GM19043 (cell line): ENCODE results near the gene PDE4A.
A peak's percentile ranks its signal among the peaks of the same experiment; 100 is the strongest.
"Not testable (repeated sequence)": the region's sequence is repeated elsewhere in the genome, so short reads cannot be mapped to it uniquely, and the experiment has no call there.

Source experiments
- ATAC-seq: cut with Tn5 transposase; IDR thresholded peaks from one replicate; pipeline ENCODE4 v1.9.1; 2021; ENCODE audit warnings: low read depth; ENCODE audit not compliant: unreplicated experiment

The PDE4A gene

GRCh38 chr19:10420444-10421239 lies at the start of gene PDE4A:
Gene PDE4A (plus strand): TSS chr19:10420538. CDS start chr19:10420765, 227 bp downstream.
- no peak for ATAC-seq

- ATAC-seq = no peak
These were observed 47.6 kb upstream of the PDE4A start for GRCh38 chr19:10372690-10373089.

GRCh38 chr19:10374931-10375330 lies 45.4 kb upstream of the PDE4A start:
- ATAC-seq = no peak

- not testable (repeated sequence) for ATAC-seq
These were observed 43.1 kb upstream of the PDE4A start for GRCh38 chr19:10377140-10377640.

GRCh38 chr19:10378124-10378523 lies 42.2 kb upstream of the PDE4A start:
- no peak for ATAC-seq

- peak; percentile 8 for ATAC-seq
These were observed 40.4 kb upstream of the PDE4A start for GRCh38 chr19:10379880-10380312.

- ATAC-seq = peak; percentile 86
These were observed 39.8 kb upstream of the PDE4A start, which contains the start of gene TYK2 for GRCh38 chr19:10380313-10381102. Gene TYK2 (minus strand): TSS chr19:10380572. CDS start chr19:10378406, 2,166 bp downstream.

GRCh38 chr19:10383223-10383499 lies 37.2 kb upstream of the PDE4A start:
- not testable (repeated sequence) for ATAC-seq

- no peak for ATAC-seq
These were observed 35.8 kb upstream of the PDE4A start for GRCh38 chr19:10384580-10384979.

GRCh38 chr19:10388957-10389356 lies 31.4 kb upstream of the PDE4A start:
- no peak for ATAC-seq

- no peak for ATAC-seq
These were observed 30.5 kb upstream of the PDE4A start for GRCh38 chr19:10389863-10390262.

GRCh38 chr19:10390652-10391286 lies 29.6 kb upstream of the PDE4A start:
- ATAC-seq = no peak

GRCh38 chr19:10392120-10392519 lies 28.2 kb upstream of the PDE4A start:
- ATAC-seq = no peak

- no peak for ATAC-seq
These were observed 27.2 kb upstream of the PDE4A start for GRCh38 chr19:10393137-10393536.

- no peak for ATAC-seq
These were observed 25.3 kb upstream of the PDE4A start for GRCh38 chr19:10395003-10395402.

- no peak for ATAC-seq
These were observed 24.9 kb upstream of the PDE4A start for GRCh38 chr19:10395436-10395835.

GRCh38 chr19:10395917-10396316 lies 24.4 kb upstream of the PDE4A start:
- ATAC-seq = no peak

GRCh38 chr19:10398819-10399218 lies 21.5 kb upstream of the PDE4A start:
- no peak for ATAC-seq

GRCh38 chr19:10399340-10399739 lies 21.0 kb upstream of the PDE4A start:
- not testable (repeated sequence) for ATAC-seq

- no peak for ATAC-seq
These were observed 20.5 kb upstream of the PDE4A start for GRCh38 chr19:10399878-10400277.

GRCh38 chr19:10402441-10403038 lies 17.8 kb upstream of the PDE4A start:
- ATAC-seq = no peak
